HG03460 (cell line): ENCODE data around the gene CPT1C.

Experiments
- ATAC-seq: cut with Tn5 transposase; IDR thresholded peaks from one replicate; pipeline ENCODE4 v1.9.1; 2021; ENCODE audit not compliant: unreplicated experiment

Gene CPT1C

GRCh38 chr19:49681830-49682229 lies 9.1 kb upstream of the CPT1C start:
- no peak for ATAC-seq

- ATAC-seq = no peak
Measured at GRCh38 chr19:49682274-49682673, 8.6 kb upstream of the CPT1C start.

DNA sequence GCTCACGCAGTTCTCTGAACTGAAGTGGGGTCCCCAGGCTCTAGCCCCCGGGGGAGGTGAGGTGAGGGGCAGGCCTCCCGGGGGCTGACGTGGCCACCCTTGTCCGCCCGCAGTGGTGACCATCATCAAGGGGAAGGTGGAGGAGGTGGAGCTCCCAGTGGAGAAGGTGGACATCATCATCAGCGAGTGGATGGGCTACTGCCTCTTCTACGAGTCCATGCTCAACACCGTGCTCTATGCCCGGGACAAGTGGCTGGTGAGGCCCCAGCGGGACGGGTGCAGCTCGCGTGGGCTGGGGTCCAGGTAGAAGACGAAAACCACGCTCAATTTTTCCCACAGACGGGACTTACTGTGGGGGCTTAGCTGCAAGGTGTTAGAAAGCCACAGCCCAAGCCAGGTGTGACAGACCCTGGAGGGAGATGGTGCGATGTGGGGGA lies 7.1 kb upstream of the CPT1C start:
- no peak for ATAC-seq

DNA sequence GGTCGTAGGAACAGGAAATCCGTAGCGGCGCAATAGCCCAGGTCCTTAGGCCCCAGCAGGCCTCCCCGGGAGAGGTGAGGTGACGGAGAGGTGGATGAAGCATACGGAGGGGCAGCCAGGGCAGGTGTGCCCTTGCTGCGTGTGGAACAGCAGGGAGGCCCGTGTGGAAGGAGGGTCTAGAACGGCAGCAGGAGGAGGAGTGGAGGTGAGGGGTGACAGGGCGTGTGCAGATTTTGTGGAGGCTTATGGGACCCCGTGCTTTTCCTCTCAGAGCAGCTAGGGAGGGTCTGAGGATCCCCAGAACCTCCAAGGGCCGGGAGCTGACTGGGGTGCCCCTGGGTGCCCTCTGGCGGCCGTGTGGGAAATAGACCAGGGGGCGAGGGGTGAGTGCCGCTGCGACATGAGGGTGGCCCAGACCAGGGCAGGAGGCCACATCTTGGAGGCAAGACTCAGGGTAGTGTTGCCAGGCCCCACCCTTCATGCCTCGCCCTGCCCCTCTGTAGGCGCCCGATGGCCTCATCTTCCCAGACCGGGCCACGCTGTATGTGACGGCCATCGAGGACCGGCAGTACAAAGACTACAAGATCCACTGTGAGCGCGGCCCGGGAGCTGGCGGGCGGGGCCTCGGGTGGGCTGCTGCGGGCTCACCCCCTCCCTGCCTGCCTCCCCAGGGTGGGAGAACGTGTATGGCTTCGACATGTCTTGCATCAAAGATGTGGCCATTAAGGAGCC lies 6.5 kb upstream of the CPT1C start:
- no peak for ATAC-seq

GRCh38 chr19:49684983-49685553 lies 5.8 kb upstream of the CPT1C start:
- no peak for ATAC-seq

DNA sequence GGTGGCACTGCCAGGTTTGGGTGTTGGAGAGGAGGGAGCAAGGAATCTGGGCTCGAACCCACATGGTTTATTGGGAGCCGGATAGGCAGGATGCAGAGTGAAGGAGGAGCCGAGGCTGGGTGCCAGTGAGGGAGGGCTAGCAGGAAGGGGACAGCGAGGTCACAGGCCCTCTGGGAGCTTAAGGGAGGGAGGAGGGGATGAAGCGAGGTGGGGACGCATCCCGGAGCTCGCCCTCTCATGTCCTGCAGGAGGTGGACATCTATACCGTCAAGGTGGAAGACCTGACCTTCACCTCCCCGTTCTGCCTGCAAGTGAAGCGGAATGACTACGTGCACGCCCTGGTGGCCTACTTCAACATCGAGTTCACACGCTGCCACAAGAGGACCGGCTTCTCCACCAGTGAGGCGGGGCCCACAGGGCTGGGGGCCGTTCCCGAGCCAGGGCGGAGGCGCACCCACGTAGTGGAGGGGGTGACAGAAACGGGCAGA lies 5.0 kb upstream of the CPT1C start:
- no peak for ATAC-seq

DNA sequence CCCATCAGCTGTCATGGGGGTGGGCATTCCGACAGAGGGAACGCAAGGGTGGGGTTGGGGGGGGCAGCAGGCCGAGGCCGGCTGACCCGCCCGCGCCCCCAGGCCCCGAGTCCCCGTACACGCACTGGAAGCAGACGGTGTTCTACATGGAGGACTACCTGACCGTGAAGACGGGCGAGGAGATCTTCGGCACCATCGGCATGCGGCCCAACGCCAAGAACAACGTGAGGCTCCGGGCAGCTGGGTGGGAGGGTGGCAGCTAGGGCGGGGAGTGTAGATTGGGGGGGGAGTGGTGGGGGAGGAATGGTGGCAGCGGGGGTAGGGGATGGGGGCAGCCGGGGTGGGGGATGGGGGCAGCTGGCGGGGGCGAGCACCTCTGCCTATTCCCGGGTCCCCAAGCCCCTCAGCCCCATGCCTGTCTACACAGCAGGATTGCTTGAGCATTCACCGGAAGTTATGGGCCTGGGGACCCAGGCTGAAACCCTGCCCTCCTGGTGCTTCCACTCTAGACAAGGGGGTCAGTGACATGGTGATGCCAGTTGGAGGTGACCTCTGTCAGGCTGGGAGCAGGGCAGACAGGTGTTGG lies 4.3 kb upstream of the CPT1C start:
- ATAC-seq = no peak

GRCh38 chr19:49687150-49687549 lies 3.8 kb upstream of the CPT1C start:
- no peak for ATAC-seq

GRCh38 chr19:49687566-49688316 lies 3.2 kb upstream of the CPT1C start:
- no peak for ATAC-seq

DNA sequence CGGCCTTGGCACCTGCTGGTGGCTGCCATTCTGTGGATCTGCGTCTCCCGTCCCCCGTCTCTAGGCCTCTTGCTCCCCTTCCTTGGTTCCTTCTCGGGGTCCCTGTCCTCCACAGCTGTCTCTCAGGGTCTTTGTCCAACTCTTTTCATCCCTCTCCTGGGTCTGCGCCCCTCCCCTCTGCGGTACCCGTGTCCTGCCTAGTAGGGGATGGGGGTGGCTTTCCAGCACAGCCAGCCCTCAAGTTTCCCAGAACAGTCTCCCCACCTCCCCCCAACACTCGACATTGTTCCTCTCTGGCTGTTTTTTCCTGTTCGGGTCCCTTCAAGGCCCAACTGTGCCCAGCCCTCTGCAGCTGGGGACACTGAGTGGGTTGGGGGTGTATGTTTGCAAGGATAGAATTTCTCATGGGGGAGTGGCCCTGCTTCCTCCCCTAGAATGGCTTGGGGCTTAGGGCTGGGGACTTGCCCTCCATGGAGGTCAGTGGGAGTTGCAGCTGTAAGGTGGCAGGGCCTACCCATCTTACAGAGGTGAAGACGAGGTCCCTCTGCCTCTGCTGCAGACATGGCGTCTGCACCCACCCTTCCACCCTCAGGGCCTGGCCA lies 2.3 kb upstream of the CPT1C start:
- no peak for ATAC-seq

DNA sequence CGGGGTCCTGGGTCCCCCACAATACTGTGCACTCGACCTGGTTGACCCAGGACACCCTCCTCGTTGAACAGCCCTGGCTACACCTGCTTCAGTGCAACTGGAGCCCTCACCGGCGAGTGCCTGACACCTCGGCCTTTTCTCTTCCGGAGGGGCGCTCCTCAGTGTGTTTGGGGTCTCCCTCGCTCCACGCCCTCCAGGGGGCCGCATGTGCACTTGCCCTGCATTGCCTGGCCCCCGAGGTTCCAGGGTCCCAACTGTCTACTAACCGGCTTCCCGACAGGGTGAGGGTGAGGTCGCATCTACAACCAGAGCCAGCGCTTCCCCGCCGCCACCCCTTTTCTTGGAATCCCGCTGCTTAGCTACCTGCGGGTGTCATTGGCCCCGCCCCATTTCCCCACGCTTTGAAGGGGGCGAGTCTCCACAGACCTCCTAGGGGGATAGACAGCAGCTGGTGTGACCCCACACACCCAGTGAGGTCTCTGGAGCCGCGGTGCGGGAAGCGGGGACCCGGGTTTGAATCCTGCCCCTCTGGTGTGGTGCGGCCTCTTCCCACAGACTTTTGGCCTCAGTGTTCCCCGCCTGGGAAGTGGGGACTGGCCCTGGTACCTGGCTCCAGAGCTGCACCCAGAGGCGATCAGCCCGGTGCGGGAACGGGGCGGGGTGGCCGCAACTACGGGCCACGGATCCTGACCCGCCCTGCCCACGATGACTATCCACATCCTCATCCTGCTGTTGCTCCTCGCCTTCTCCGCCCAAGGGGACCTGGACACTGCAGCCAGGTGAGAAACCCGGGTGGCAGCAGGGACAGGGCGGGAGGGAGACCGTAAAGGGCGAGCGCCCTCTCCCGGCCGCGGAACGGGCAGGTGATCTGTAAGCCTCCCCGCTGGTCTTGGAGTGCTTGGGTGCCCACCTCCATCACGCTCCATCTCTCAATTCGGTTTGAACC lies 1.5 kb upstream of the CPT1C start, which contains the start of gene ADM5:
Gene ADM5, plus strand, starts transcription at position 462 of the 946 bp plus-strand sequence. Its CDS starts 244 bp downstream, at position 706.
- no peak for ATAC-seq

DNA sequence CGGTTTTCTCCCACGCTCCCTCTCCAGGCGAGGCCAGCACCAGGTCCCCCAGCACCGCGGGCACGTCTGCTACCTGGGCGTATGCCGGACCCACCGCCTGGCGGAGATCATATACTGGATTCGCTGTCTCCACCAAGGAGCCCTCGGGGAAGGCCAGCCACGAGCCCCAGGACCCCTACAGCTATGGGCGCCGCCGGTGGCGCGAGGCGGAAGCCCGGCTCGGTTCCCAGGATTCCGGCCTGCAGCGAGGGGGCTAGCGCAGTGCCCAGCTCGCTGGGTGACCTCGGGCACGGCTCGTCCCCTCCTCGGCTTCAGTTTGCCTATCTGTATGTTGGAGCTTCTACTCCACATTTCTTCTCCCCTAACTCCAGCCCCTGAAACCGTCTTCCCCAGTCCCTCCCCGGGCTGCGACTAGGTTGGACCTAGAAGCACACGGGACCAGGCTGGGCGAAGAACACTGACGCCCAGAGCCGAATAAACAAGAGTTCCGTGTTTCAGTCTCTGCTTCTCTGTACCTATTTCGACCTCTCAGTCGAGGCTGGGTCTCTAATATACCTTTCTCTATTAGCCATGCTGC lies 749 bp upstream of the CPT1C start:
- ATAC-seq = no peak

DNA sequence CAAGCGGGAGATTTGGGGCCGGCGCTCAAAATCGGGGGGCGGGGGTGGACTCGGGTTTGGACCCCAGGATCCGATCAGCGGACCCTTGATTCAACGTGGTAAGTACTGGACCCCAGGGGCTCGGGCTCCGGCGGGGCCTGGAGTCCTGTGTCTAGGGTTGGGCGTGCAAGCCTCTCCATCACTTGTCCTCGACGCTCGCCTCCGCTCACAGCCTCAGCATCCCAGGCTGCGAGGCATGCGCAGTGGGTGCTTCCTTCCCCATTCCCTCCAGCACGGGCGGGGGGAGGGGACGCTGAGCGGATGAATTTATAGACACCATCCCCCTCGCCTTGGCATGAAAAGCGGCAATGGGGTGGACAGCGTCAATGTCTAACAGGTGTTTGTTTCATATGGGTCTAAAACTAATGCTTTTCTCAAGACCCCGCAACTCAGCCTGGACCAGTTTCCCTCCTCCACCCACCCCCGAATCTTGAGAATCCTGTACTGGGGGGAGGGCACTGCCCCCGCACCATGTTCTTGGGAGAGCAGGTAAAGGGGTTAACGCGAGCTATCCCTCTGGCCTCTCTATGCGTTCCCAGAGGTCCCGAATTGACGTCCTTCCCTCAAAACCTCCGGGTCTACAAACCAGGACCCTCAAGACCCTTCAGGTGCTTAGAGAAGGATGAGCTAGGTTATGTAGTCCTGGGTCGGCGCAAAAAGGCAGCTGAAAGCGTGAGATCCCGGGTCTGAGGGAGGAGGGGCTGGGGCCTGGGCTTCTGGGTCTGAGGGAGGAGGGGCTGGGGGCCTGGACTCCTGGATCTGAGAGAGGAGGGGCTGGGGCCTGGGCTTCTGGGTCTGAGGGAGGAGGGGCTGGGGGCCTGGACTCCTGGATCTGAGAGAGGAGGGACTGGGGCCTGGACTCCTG lies 579 bp downstream of the CPT1C start:
- ATAC-seq = no peak

- ATAC-seq = no peak
Measured at GRCh38 chr19:49692147-49692506, 1.2 kb downstream of the CPT1C start.

- no peak for ATAC-seq
Measured at GRCh38 chr19:49696115-49696514, 5.2 kb downstream of the CPT1C start.

DNA sequence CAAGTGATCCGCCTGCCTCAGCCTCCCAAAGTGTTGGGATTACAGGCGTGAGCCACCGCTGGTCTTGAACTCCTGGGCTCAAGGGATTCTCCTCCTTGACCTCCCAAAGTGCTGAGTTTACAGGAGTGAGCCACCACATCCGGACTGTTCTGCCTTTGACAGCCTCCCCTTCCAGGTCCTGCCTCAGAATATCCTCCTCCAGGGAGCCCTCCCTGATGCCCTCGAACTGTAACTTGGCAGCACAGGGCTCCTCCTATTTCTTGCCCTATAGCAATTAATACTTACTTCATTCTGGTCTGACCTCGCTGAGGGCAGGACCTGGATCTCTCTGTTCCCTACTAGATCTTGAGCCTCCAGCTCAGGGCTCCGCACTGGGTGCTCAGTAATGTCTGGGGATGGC lies 5.9 kb downstream of the CPT1C start:
- no peak for ATAC-seq

- ATAC-seq = no peak
Measured at GRCh38 chr19:49699364-49699763, 8.4 kb downstream of the CPT1C start.

GRCh38 chr19:49700563-49700962 lies 9.6 kb downstream of the CPT1C start:
- no peak for ATAC-seq
